Stimulated activated CD8-positive, alpha-beta memory T cell treated with anti-CD3 and anti-CD28 coated beads, Interleukin-15, amount 100 ng/mL, for 1 hour (primary cell): ENCODE measurements around the gene RHPN2.
A peak's percentile ranks its signal among the peaks of the same experiment; 100 is the strongest.

Source experiments
- DNase-seq: peaks from one replicate; pipeline ENCODE4 v3.0.0-alpha.2; 2020; ENCODE audit warnings: low read depth

The RHPN2 gene

DNA sequence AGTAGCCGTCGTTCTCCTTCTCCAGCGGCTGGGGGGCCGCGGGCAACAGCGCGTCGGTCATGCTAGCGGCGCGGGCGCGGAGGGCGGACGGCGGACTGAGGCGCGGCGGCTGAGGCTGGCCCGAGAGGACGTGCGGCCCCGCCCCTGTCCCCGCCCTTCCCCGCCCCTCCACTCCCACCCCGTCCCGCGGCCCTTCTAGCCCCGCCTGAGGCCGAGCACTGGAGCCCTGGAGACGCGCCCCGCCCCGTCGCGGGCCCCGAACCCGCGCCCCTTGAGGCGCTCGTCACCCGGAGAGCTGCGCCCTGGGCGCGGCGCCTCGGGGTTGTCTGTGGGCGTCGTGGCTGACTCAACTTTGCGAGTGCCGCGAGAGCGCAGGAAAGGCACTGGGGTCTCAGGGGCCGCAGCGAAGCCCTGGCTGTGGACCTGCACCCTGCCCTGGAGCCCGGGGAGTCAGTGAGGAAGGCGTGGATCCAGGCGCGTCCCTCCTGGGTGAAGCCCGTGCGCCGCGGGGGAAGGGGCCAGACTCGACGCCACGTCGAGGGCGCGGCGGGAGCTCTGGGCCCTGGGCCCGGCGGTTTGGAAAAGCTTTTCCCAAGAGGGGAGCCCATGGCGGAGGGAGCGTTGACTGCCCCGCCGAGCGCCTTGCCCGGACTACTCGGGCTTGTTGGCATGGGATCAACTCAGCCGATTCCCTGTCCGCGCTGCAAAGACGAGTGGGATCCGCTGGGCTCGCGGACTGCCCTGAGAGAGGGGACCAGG is at the start of gene RHPN2:
Gene RHPN2, minus strand, starts transcription at position 97 of the 759 bp plus-strand sequence. Its CDS starts 36 bp downstream, at position 61.
- DNase-seq, result no peak

- no peak for DNase-seq
Observed at GRCh38 chr19:33114312-33114711, 49.6 kb upstream of the RHPN2 start.

- no peak for DNase-seq
Observed at GRCh38 chr19:33111587-33111986, 46.9 kb upstream of the RHPN2 start.

- DNase-seq, result no peak
Observed at GRCh38 chr19:33110137-33110910, 45.6 kb upstream of the RHPN2 start.

DNA sequence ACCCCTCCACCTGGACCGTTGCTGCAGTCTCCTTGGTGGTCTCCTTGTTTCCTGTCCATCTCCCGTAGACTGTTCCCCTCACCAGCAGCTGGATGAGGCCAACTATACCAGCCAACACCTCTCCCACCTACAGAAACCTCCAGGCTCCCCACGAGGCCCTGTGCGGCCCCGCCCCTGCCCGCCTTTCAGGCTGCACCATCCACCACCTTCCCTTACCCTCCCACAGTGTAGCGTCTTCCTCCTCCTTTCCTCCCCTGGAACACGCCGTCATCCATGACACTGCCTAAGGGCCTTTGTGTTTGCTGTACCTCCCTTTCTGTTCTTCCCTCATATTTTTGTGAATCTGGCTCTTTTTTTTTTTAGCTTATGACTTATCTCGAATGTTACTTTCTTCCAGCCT is 43.5 kb upstream of the RHPN2 start:
- DNase-seq, result no peak

DNA sequence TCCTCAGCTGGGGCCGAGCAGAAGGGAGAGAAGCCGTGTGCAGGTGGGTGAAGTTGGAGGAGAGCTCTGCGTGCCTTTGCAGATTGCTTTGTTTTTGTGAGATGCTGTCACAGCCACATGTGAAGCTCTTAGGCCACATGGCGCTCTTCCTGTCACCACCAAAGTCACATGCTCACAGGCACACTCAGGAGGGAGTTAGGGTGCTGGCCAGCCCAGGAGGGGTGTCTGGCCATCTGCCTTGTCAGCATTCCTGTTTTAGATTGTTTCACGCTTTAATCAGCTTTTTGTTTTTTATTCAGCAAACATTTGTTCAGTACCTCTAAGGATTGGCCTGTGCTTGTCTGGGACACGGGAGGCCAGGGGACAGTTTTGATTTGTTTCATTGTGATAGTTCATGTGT is 38.2 kb upstream of the RHPN2 start:
- DNase-seq, result no peak

GRCh38 chr19:33100894-33101644 is 36.4 kb upstream of the RHPN2 start:
- DNase-seq, result no peak

DNA sequence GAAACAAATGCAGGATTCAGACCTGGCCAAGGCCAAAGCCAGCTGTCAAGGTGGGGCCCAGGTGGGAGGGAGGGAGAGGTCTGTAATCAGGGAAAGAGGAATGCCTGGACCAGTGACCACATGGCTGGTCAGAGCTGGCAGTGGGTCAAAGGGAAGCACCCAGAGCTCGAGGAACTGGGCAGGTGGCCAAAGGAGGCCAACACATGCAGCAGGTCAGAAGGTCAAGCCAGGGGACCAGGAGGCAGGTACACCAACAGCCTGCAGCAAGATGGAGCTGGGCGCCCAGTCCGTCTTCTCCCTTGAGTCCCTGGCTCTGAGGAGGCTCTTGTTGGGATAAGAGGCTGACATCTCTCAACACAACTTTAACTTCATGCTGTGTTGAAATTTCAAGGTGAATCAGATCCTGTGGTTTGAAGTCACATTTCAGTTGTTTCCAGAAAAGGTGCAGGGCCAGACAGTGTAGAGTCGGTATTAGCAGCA is 33.4 kb upstream of the RHPN2 start:
- no peak for DNase-seq

DNA sequence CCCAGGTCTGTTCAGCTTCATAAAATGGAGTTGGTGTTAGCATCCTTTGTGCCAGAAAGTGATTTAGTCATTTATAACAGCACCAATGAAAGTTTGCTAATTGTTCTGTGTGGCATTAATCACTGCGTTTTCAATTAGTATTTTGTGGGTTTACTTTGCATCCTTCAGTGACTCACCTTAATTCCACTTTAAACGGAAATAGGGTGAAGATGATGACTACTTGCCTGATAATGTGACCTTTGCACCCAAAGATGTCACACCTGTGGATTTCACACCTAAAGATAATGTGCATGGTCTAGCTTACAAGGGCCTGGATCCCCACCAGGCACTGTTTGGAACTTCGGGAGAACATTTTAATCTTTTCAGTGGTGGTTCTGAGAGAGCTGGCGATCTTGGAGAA is 31.3 kb upstream of the RHPN2 start:
- no peak for DNase-seq

DNA sequence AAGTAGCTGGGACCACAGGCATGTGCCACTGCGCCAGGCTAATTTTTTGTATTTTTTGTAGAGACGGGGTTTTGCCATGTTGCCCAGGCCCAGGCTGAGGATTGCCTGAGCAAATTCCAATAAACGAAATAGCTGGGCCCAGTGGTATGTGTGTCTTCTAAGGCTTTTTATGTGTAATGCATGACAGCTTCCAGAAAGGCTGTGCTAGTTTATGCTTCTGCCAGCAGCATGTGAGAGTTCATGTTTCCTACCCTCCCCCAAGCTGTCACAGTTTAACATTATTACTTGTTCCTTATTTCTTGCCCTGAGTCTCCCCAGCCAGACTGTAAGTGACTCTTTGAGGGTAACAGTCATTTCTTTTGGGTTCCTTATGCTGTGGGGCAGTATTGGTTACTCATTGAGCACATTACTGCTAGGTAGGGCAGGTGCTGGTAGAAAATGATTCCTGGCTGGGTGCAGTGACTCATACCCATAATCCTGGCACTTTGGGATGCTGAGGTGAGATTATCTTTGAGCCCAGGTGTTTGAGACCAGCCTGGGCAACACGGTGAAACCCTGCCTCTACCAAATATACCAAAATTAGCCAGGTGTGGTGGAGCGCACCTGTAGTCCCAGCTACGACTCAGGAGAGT is 29.9 kb upstream of the RHPN2 start:
- DNase-seq, result no peak

DNA sequence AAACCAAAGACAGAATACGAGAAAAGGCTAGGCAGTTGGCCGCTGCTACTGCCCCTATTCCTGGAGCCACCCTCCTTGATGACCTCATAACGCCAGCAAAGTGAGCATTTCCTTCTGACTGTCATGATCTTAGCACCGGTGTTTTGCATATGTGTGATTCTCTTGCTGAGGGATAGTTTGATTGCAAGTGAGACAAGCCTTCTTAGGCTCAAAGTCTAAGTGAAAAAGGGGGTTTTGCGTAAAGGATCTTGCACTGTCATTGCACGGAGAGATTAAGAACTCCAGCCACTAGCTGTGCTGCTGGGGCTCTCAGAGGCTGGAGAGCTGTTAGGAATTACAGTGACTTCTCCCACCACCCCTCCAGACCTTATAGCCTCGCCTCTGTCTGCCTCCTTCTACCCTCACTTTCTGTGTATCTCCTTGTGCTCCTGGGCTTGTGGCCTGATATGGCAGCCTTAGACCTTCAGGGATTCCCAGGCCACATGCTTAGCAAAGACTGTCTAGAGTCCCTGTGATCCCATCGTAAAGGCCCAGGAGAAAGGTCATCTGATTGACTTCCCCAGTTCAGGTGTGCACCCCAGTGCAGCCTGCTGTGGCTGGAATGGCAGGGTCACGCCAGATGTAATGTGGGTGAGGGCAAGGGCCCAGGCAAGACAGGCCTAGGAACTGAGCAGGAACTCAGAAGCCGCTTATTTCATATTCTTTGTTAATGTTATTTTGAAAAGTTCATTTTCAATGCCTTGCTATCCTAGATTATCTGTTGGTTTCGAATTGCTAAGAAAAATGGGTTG is 28.9 kb upstream of the RHPN2 start:
- DNase-seq, result no peak

- no peak for DNase-seq
Observed at GRCh38 chr19:33090179-33090578, 25.5 kb upstream of the RHPN2 start.

GRCh38 chr19:33089010-33089409 is 24.3 kb upstream of the RHPN2 start:
- no peak for DNase-seq

DNA sequence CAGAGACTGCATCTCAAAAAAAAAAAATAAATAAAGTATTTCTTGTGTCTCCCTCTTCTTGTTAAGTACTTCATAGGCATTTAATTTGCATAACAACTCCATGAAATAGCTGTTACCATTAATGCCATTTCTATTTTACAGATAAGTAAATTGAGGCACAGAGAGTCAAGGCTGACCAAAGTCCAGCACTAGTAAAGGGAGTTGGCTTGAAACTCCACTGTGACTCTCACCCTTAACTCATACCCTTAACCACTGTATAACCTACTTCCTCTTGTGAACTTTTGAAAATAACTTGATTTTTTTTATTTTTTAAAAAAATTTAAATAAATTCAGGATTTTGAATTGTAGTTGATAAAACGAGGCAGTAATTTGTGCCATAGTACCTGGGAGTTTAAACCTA is 22.3 kb upstream of the RHPN2 start:
- DNase-seq, result no peak

- DNase-seq, result no peak
Observed at GRCh38 chr19:33085570-33086128, 21.0 kb upstream of the RHPN2 start.

DNA sequence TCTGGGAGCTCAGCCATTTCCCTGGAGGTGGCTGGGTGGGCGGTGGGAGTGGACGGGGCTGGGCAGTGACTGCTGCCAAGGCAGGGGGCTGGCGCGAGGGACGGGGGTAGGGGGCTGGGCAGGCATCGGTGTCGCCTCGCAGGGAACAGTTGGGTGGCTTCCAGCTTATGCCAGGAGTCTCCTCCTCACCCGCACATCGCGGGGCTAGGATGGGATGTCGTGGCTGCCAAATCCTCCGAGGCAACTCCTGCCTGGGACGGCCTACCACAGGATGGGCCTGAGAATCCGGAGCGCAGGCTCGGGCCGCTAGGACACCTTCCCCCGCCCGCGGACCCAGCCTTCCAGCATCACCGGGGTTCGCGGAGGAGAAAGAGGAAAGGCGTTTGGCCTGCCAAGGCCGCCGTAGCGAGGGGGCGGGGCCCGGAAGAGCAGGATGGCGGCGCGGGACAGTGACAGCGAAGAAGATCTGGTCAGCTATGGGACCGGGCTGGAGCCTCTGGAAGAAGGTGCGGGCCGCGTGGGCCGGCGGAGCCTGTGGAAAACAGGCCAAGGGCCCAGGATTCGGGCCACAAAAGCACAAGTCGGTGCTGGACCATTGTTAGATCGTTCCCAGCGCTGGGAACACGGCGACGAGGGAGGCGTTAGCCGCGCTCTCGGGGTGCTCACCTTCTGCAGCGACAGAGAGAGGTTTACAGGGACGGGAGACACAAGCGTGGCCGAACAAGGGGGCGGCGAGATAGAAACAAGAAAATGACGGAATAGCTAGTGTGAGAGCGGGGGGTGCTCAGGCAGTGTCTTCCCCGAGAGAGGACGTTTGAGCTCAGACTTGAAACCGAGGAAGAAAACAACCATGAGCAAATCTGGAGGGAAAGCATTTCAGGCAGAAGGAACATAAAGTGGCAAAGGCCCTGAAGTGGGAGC is 16.3 kb upstream of the RHPN2 start, which contains the start of gene GPATCH1:
Gene GPATCH1, plus strand, starts transcription at position 421 of the 921 bp plus-strand sequence. Its CDS starts 13 bp downstream, at position 434.
- peak; percentile 61 for DNase-seq

- no peak for DNase-seq
Observed at GRCh38 chr19:33075519-33075918, 10.8 kb upstream of the RHPN2 start.

DNA sequence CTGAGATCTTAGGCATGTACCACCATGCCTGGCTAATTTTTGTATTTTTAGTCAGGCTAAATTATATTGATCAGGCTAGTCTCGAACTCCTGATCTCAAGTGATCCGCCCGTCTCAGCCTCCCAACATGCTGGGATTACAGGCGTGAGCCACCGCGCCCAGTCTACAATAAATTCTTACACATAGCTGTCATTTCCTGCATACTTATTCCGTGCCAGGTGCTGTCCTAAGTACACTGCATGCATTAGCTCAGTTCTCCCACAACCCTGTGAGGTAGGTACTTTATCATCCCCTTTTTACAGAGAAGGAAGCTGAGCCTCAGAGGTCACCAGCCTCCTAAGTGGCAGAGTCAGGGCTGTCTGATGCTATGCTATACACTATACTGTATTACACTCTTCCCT is 7.2 kb upstream of the RHPN2 start:
- no peak for DNase-seq

- no peak for DNase-seq
Observed at GRCh38 chr19:33067121-33067520, 2.4 kb upstream of the RHPN2 start.

- DNase-seq, result no peak
Observed at GRCh38 chr19:33066543-33066942, 1.9 kb upstream of the RHPN2 start.
